GM23248 (cell line): ENCODE measurements around the gene SEC22B. TPM values are rescaled to one million over a fixed set of nuclear protein-coding genes. Genes with fewer than 3 reads are reported as not detected.
"Not testable (repeated sequence)": the region's sequence is repeated elsewhere in the genome, so short reads cannot be mapped to it uniquely, and the experiment has no call there.

Experiments used
- DNase-seq: peaks from one replicate; pipeline ENCODE4 v3.0.0-alpha.2; 2015
- H2AFZ ChIP-seq: fragments of 200-600 bp; sonication (generic); 2 replicates; pipeline ENCODE4 v1.6.1; 2016; ENCODE audit warnings: antibody characterized with exemption
- H3F3A ChIP-seq: fragments of 200-600 bp; sonication (generic); 2 replicates; pipeline ENCODE4 v1.6.1; 2016; ENCODE audit warnings: mild to moderate bottlenecking, antibody characterized with exemption, mixed run types; ENCODE audit not compliant: insufficient read depth
- H3K27ac ChIP-seq: fragments of 200-600 bp; sonication (generic); 2 replicates; pipeline ENCODE4 v1.5.1; 2016; ENCODE audit warnings: mild to moderate bottlenecking
- H3K27me3 ChIP-seq: fragments of 200-600 bp; sonication (generic); replicated peaks from 2 replicates; pipeline ENCODE4 v1.6.1; 2016; ENCODE audit warnings: mild to moderate bottlenecking; ENCODE audit not compliant: insufficient read depth
- H3K36me3 ChIP-seq: fragments of 200-600 bp; sonication (generic); 2 replicates; pipeline ENCODE4 v1.6.1; 2016; ENCODE audit warnings: low read depth, mild to moderate bottlenecking
- H3K4me1 ChIP-seq: fragments of 200-600 bp; sonication (generic); 2 replicates; pipeline ENCODE4 v1.6.1; 2016; ENCODE audit warnings: mild to moderate bottlenecking; ENCODE audit not compliant: insufficient read depth
- H3K4me2 ChIP-seq: fragments of 200-600 bp; sonication (generic); one replicate; pipeline ENCODE4 v1.6.1; 2016; ENCODE audit warnings: mild to moderate bottlenecking; ENCODE audit not compliant: unreplicated experiment
- H3K4me3 ChIP-seq: fragments of 200-600 bp; sonication (generic); 2 replicates; pipeline ENCODE4 v1.5.1; 2016; ENCODE audit warnings: mild to moderate bottlenecking
- H3K79me2 ChIP-seq: fragments of 200-600 bp; sonication (generic); 2 replicates; pipeline ENCODE4 v1.6.1; 2016; ENCODE audit warnings: mild to moderate bottlenecking; ENCODE audit not compliant: insufficient read depth
- H3K9ac ChIP-seq: fragments of 200-600 bp; sonication (generic); 2 replicates; pipeline ENCODE4 v1.6.1; 2016; ENCODE audit warnings: mild to moderate bottlenecking
- H3K9me2 ChIP-seq: fragments of 200-600 bp; sonication (generic); 2 replicates; pipeline ENCODE4 v1.6.1; 2016; ENCODE audit warnings: mixed run types, mild to moderate bottlenecking, moderate library complexity; ENCODE audit not compliant: insufficient read depth
- H3K9me3 ChIP-seq: fragments of 200-600 bp; sonication (generic); one replicate; pipeline ENCODE4 v1.6.1; 2017; ENCODE audit warnings: low read depth
- H4K20me1 ChIP-seq: fragments of 200-600 bp; sonication (generic); 2 replicates; pipeline ENCODE4 v1.6.0; 2016; ENCODE audit not compliant: insufficient read depth
- WGBS, 2 experiments: methylation state at CpG; one replicate each; pipeline ENCODE4 v1.1.6; 2015 to 2017; ENCODE audit warnings: low lambda C conversion rate in 2 of 2, low coverage in 1 of 2; ENCODE audit errors: missing lambda C conversion rate in 2 of 2; 5-methylcytosine and 5-hydroxymethylcytosine counted together
- in situ Hi-C: fragments of 300-500 bp; cut with MboI; formaldehyde crosslinking; loops from 2 replicates; pipeline ENCODE4 v1.15.0; 2020
- polyA plus RNA-seq: library from polyadenylated mRNA; unstranded; fragments of >200 nt; fragmentation: Nextera tagmentation; extraction: Ambion mirVana; gene quantifications from 2 replicates; pipeline ENCODE4 v1.2.1, GENCODE V29; 2016
- total RNA-seq: library from RNA; depleted of rRNA; stranded (reverse); fragments of >200 nt; shearing (Covaris generic); gene quantifications from 2 replicates; pipeline ENCODE4 v1.2.3, GENCODE V29; 2014

Gene SEC22B
- total and polyA plus RNA-seq, 2 experiments from 2014 or later, result 68.1 to 101 TPM

DNA sequence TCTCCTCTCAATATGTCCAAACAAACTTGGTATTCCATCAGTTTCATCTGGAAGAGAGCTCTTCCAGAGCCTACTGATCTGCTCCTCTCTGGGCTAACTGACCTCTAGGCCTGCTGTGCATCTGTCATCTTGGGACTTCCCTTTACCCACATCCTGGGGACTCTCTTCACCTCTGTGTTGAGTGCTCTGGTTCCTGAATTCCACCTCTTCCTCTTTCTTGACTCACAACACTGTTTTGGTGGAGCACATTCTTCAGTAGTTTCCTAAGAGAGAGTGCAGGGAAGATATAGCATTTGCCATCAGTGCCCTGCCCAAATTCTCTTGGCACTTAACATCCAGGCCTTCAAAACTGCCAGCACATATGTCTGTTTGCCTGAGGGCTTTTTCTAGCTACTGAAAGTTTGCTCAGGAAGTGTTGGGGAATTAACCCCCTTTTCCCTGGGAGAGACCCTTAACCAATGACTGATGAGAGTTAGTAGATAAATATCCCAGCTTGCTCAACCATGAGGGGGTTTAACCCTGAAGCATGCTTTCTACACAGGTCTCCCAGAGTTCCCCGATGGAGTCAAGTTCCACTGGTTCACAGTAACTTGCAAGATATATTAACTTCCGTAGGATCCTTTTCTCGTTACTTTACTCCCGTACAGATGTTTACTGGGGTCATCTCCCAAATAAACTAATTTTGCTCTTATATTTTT lies 52.4 kb downstream of the SEC22B start:
- H3K27me3 ChIP-seq, H3K4me3 ChIP-seq, H3K79me2 ChIP-seq, H2AFZ ChIP-seq, in situ Hi-C loops, H4K20me1 ChIP-seq, H3K36me3 ChIP-seq, H3K9ac ChIP-seq, H3K9me2 ChIP-seq, H3K9me3 ChIP-seq, H3K4me2 ChIP-seq: not testable (repeated sequence)
- peak; percentile 41 for DNase-seq
- 96 to 99% methylated on average over 4 of the region's 4 CpGs for WGBS, 2 experiments
- Histone ChIP-seq H3F3A (peaks cover 14% of the 10 kb centered on the region), H3K4me1 (peaks cover 27% of the 10 kb centered on the region), H3K27ac (peak overlapping the region; percentile 33; the same call in 1 of the 2 replicates)

- H3K36me3 ChIP-seq, H3K4me3 ChIP-seq, H3K4me2 ChIP-seq, H3K27ac ChIP-seq, H2AFZ ChIP-seq, in situ Hi-C loops, H3K9me2 ChIP-seq, DNase-seq, H3K27me3 ChIP-seq, H4K20me1 ChIP-seq, H3K79me2 ChIP-seq, H3K9ac ChIP-seq, H3K9me3 ChIP-seq: not testable (repeated sequence)
- peaks cover 17% of the 10 kb centered on the region for H3F3A ChIP-seq
- WGBS, 2 experiments, result 93 to 100% methylated on average over 1 to 3 of the region's 5 CpGs
- peaks cover 32% of the 10 kb centered on the region for H3K4me1 ChIP-seq
Measured at GRCh38 chr1:120122262-120122893, 53.9 kb downstream of the SEC22B start.

- H3K27me3 ChIP-seq, H4K20me1 ChIP-seq, H2AFZ ChIP-seq, H3K79me2 ChIP-seq, H3K9me3 ChIP-seq, in situ Hi-C loops, H3K27ac ChIP-seq, H3K4me3 ChIP-seq, H3K4me2 ChIP-seq, H3K9ac ChIP-seq, H3K36me3 ChIP-seq, DNase-seq, H3K9me2 ChIP-seq: not testable (repeated sequence)
- Histone ChIP-seq H3F3A (peaks cover 17% of the 10 kb centered on the region), H3K4me1 (peaks cover 32% of the 10 kb centered on the region)
- WGBS, 2 experiments, result 100% methylated on average over 1 of the region's 1 CpG
Measured at GRCh38 chr1:120121830-120122229, 54.5 kb downstream of the SEC22B start.

DNA sequence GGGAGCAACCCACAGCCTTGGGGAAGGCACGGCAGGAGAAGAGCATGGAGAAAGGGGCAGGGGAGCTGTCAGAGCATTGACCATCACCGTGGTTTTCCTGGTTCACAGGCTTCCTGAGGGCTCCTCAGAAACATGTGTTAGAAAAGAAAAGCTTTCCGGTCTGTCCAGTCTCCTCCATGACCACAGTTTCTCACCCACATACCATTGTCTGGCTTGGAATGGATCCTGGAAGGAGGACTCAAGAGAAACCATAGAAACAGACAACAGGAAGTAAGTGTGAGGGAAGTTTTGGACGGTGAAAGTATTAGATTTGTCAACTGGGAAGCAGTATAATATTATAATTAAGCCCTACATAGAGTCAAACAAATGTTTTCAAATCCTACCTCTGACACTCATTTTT lies 55.8 kb downstream of the SEC22B start:
- peak overlapping the region; percentile 67 for H3K27ac ChIP-seq
- H3K9me2 ChIP-seq, H3K9me3 ChIP-seq, H4K20me1 ChIP-seq, H3K9ac ChIP-seq, in situ Hi-C loops, H3K79me2 ChIP-seq, H3K4me3 ChIP-seq, H2AFZ ChIP-seq, H3K27me3 ChIP-seq, DNase-seq, H3K36me3 ChIP-seq: not testable (repeated sequence)
- 23 to 25% methylated on average over 2 of the region's 4 CpGs for WGBS, 2 experiments
- peak overlapping the region; percentile 20 for H3K4me2 ChIP-seq
- peaks cover 32% of the 10 kb centered on the region for H3K4me1 ChIP-seq
- peaks cover 17% of the 10 kb centered on the region for H3F3A ChIP-seq

GRCh38 chr1:120117371-120118177 lies 58.7 kb downstream of the SEC22B start:
- H2AFZ ChIP-seq, H3F3A ChIP-seq, in situ Hi-C loops, H3K27ac ChIP-seq, H3K9me3 ChIP-seq, H3K36me3 ChIP-seq, H3K9me2 ChIP-seq, H3K4me2 ChIP-seq, DNase-seq, H4K20me1 ChIP-seq, H3K4me3 ChIP-seq, H3K27me3 ChIP-seq, H3K79me2 ChIP-seq, H3K9ac ChIP-seq: not testable (repeated sequence)
- peaks cover 16% of the 10 kb centered on the region for H3K4me1 ChIP-seq
- WGBS, 2 experiments, result 46 to 82% methylated on average over 2 to 3 of the region's 4 CpGs

- H3K27ac ChIP-seq, H4K20me1 ChIP-seq, H3K9ac ChIP-seq, in situ Hi-C loops, H3F3A ChIP-seq, H3K9me3 ChIP-seq, H3K4me2 ChIP-seq, H2AFZ ChIP-seq, H3K4me3 ChIP-seq, H3K9me2 ChIP-seq, H3K79me2 ChIP-seq, H3K27me3 ChIP-seq, H3K36me3 ChIP-seq: not testable (repeated sequence)
- 70 to 85% methylated on average over 2 of the region's 2 CpGs for WGBS, 2 experiments
- DNase-seq, result peak; percentile 44
- H3K4me1 ChIP-seq, result peaks cover 16% of the 10 kb centered on the region
Measured at GRCh38 chr1:120116094-120116493, 60.2 kb downstream of the SEC22B start.

GRCh38 chr1:120113134-120113533 lies 63.2 kb downstream of the SEC22B start:
- H3K9ac ChIP-seq, H3K36me3 ChIP-seq, H3K4me1 ChIP-seq, H3K27me3 ChIP-seq, H3K4me2 ChIP-seq, H3F3A ChIP-seq, H3K79me2 ChIP-seq, H3K27ac ChIP-seq, H4K20me1 ChIP-seq, H3K9me2 ChIP-seq, DNase-seq, H3K4me3 ChIP-seq, H3K9me3 ChIP-seq, H2AFZ ChIP-seq, in situ Hi-C loops: not testable (repeated sequence)
- WGBS, 2 experiments, result 100% methylated on average over 2 to 3 of the region's 3 CpGs
